Breast epithelium (tissue), 3 donors: ENCODE data around the gene LCLAT1.

Experiments used
- CTCF ChIP-seq, 3 donors: fragments of 450-650 bp; IDR thresholded peaks; one replicate each; pipeline ENCODE4 v1.5.1; 2016 to 2017; ENCODE audit warnings: antibody characterized with exemption in 3 of 3, mild to moderate bottlenecking in 3 of 3, moderate library complexity in 3 of 3
- POLR2A ChIP-seq: fragments of 450-650 bp; IDR thresholded peaks from one replicate; pipeline ENCODE4 v1.6.1; 2016; ENCODE audit warnings: antibody characterized with exemption, mild to moderate bottlenecking, moderate library complexity
- POLR2AphosphoS5 ChIP-seq, 3 donors: sonication (generic); formaldehyde crosslinking; IDR thresholded peaks; one replicate each; pipeline ENCODE4 v1.6.1; 2017; ENCODE audit warnings: antibody characterized with exemption in 3 of 3

- TF ChIP-seq POLR2A (no peak), CTCF (IDR thresholded peaks at IDR 0.05) (no peak), POLR2AphosphoS5 (IDR thresholded peaks at IDR 0.05) (no peak)
Measured at GRCh38 chr2:30439296-30439695, 7.8 kb upstream of the LCLAT1 start.
